Duodenal mucosa (tissue), 2 donors: ENCODE measurements around the gene PEX7.
"Not testable (repeated sequence)": the region's sequence is repeated elsewhere in the genome, so short reads cannot be mapped to it uniquely, and the experiment has no call there.

Experiments used
- H3K27ac ChIP-seq: one replicate; pipeline ENCODE4 v1.7.0; 2013; ENCODE audit warnings: low read depth, low read length
- H3K27me3 ChIP-seq, 2 donors: one replicate each; pipeline ENCODE4 v1.7.0; 2013; ENCODE audit warnings: low read length in 2 of 2, control low read depth in 1 of 2; ENCODE audit not compliant: insufficient read depth in 2 of 2, control insufficient read depth in 1 of 2
- H3K36me3 ChIP-seq, 2 donors: one replicate each; pipeline ENCODE4 v1.7.0; 2013; ENCODE audit warnings: low read length in 2 of 2, control low read depth in 1 of 2; ENCODE audit not compliant: insufficient read depth in 2 of 2, control insufficient read depth in 1 of 2
- H3K4me1 ChIP-seq, 2 donors: one replicate each; pipeline ENCODE4 v1.7.0; 2013; ENCODE audit warnings: low read length in 2 of 2, control low read depth in 1 of 2; ENCODE audit not compliant: insufficient read depth in 2 of 2, control insufficient read depth in 1 of 2
- H3K4me3 ChIP-seq, 2 donors: one replicate each; pipeline ENCODE4 v1.7.0; 2013; ENCODE audit warnings: low read length in 2 of 2, low read depth in 1 of 2
- H3K9ac ChIP-seq, 2 donors: one replicate each; pipeline ENCODE4 v1.7.0; 2013; ENCODE audit warnings: low read length in 2 of 2, low read depth in 1 of 2
- H3K9me3 ChIP-seq, 2 donors: one replicate each; pipeline ENCODE4 v1.7.0; 2013; ENCODE audit warnings: low read length in 2 of 2, control low read depth in 1 of 2; ENCODE audit not compliant: control insufficient read depth in 1 of 2

The PEX7 gene

DNA sequence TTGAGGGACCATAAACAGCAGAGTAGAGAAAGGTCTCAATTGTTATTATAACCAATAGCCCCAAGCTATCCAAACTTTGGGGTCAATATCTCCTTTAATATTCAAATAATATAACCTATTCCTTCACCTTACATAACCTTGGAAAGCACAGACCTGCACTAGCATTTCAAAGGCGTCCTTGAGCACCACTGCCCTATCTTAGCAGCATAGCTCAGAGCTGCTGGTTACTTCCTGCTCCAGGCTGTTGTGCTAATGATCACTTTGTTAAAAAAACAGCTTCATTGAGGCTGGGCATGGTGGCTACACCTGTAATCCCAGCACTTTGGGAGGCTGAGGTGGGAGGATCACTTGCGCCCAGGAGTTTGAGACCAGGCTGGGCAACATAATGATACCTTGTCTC, 110.2 kb downstream of the PEX7 start:
- H3K27ac ChIP-seq: no peak overlapping the region
- H3K4me1 ChIP-seq: no peaks in the 10 kb centered on the region
- no peak overlapping the region for H3K4me3 ChIP-seq
- H3K9me3 ChIP-seq: no peaks in the 10 kb centered on the region
- H3K27me3 ChIP-seq: no peaks in the 10 kb centered on the region
- no peaks in the 10 kb centered on the region for H3K36me3 ChIP-seq
- H3K9ac ChIP-seq: no peak overlapping the region

DNA sequence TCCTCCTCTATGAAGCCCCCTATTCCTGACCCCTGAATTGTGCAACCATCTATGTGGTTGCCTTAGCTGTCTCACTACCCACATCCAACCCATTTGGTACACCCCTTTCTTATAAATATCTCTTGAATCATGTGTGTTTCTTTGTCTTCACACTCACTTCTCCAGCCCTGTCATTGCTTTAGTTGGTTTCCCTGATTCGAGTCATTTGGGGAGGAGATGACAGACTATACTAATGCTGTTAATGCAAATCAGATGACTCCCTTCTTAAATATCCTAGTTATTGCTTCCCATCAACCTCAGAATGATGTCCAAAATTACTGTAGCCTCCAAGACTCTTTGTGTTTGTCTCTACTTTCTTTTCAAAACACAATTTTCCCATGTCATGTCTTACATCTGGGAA, 122.7 kb downstream of the PEX7 start:
- no peaks in the 10 kb centered on the region for H3K36me3 ChIP-seq
- no peaks in the 10 kb centered on the region for H3K4me1 ChIP-seq
- no peaks in the 10 kb centered on the region for H3K9me3 ChIP-seq
- H3K4me3 ChIP-seq: no peak overlapping the region
- no peak overlapping the region for H3K27ac ChIP-seq
- no peaks in the 10 kb centered on the region for H3K27me3 ChIP-seq
- no peak overlapping the region for H3K9ac ChIP-seq

DNA sequence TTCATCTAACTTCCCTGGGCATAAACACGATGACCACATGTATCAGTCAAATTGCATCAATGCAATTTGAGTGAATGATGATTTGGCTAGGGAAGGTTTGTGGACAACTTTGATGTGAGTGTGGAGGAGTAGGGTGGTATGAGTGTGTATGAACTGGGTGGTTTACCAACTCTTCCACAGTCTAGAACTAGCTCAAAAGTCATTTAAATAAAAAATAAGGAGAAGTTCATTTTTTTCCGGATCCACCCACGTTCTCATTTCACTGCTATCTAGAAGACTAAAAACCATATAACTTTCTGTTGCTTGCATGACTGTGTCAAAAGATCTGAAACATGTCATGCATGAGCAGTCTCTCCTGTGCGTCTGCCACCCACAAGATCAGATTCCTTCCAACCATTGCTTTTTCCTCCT, 123.3 kb downstream of the PEX7 start:
- Histone ChIP-seq H3K9me3 (no peaks in the 10 kb centered on the region), H3K4me3 (no peak overlapping the region), H3K36me3 (no peaks in the 10 kb centered on the region), H3K9ac (no peak overlapping the region), H3K27ac (no peak overlapping the region), H3K27me3 (no peaks in the 10 kb centered on the region), H3K4me1 (no peaks in the 10 kb centered on the region)

DNA sequence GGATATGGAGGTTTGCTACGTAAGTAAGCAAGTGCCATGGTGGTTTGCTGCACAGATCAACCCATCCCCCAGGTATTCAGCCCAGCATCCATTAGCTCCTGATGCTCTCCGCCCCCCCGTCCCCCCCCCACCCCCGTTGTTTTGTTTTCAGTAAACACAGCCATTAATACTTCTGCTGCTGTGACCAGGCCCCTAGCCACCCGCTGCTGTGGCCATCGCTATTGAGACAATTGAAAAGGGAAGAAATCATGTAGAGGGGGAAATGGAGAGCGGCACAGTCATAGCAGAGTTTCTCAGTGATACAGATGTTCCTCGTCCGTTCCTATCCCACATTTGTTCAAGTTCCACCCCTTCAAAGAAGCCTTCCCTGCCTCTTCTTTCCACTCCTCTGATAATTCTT, 124.6 kb downstream of the PEX7 start:
- H3K4me3 ChIP-seq: no peak overlapping the region
- H3K4me1 ChIP-seq: no peaks in the 10 kb centered on the region
- no peaks in the 10 kb centered on the region for H3K36me3 ChIP-seq
- H3K9me3 ChIP-seq: no peaks in the 10 kb centered on the region
- H3K27ac ChIP-seq: no peak overlapping the region
- H3K27me3 ChIP-seq: no peaks in the 10 kb centered on the region
- no peak overlapping the region for H3K9ac ChIP-seq

DNA sequence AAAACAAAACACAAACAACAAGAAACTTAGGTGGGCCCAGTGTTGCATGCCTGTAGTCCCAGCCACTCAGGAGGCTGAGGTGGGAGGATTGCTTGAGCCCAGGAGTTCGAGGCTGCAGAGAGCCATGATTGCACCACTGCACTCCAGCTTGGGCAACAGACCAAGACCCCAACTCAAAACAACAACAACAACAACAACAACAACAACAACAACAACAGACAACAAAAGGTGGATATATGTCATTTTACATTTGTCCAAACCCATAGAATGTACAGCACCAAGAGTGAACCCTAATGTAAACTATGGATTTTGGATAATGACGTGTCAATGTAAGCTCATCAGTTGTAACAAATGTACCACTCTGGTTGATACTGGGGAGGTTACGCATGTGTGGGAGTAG, 127.6 kb downstream of the PEX7 start:
- H3K36me3 ChIP-seq, H3K4me3 ChIP-seq, H3K4me1 ChIP-seq, H3K9me3 ChIP-seq, H3K9ac ChIP-seq, H3K27ac ChIP-seq, H3K27me3 ChIP-seq: not testable (repeated sequence)

DNA sequence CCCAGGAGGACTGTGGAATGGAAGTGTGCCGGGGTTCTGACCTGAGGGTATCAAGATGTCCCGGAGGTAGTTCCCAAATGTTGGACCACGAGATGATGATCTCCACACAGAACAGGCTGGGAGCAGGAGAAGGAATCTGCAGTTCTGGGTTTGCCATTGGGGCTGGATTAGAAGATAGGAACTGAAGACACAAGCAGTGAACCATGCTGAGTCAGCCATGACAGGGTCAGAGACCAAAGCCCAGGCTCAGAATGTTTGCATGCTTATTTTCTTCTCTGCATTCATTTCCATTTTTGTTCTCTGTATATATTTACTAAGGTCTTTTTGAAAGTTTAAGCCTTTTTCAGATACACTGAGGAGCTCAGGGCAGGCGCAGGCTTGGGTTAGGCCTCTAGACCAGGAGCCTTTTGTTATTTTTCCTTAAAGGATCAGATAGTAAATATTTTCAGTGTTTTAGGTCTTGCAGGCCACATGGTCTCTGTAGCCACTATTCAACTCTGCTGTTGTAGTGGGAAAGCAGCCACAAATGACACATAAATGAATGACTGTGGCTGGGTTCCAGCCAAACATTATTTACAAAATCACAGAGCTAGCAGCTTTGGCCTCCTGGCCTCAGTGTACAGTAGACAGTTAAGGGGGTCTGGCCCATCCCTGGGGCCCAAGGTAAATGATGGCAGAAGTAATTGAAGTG, 128.2 kb downstream of the PEX7 start:
- Histone ChIP-seq H3K9ac (no peak overlapping the region), H3K4me3 (no peak overlapping the region), H3K27me3 (no peaks in the 10 kb centered on the region), H3K36me3 (no peaks in the 10 kb centered on the region), H3K4me1 (no peaks in the 10 kb centered on the region), H3K9me3 (no peaks in the 10 kb centered on the region), H3K27ac (no peak overlapping the region)

DNA sequence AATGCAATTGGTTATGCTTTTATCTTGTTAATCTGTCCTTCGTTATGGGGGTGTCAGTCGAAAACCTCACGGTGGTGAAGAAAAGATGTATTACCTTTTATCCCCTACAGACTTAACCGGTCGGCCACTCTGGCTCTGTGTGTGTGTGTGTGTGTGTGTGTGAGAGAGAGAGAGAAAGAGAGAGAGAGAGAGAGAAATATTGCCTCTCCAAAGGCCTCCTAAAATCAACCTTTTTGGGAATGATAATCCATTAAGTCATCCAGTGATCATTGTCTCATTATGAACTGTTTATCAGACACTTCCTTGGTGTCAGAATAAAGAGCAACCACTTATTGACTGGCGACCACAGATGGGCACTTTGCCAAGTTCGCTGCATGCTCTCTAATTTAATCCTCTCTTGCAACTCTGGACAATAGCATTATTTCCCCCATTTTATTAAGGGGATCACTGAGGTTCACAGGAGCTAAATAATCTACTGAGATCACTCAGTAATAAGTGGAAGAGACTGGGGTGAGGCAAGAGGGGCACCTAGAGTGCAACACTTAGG, 130.4 kb downstream of the PEX7 start:
- Histone ChIP-seq H3K36me3 (no peaks in the 10 kb centered on the region), H3K4me3 (no peak overlapping the region)

DNA sequence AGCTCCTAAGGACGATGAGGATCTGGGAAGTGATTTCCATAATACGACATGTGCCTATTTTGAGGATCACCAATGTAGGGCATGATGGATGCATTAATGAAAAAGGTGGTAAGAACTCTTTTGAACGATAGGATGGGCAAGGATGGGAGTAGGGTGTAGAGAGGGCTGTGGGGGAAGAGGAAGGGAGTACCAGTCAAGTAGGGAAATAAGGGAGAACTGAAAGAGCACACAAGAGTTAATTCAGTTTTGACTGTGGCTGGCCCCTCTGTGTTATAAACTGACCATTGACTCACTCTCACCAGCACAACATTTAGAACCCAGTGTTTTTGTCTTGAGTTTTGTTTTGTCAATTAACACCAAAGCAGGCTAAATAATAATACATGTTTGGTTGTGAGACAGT, 132.7 kb downstream of the PEX7 start:
- H3K9ac ChIP-seq: no peak overlapping the region
- H3K27me3 ChIP-seq: no peaks in the 10 kb centered on the region
- no peaks in the 10 kb centered on the region for H3K36me3 ChIP-seq
- H3K27ac ChIP-seq: no peak overlapping the region
- no peak overlapping the region for H3K4me3 ChIP-seq
- H3K9me3 ChIP-seq: no peaks in the 10 kb centered on the region
- peaks cover 11 to 14% of the 10 kb centered on the region in 2 donors for H3K4me1 ChIP-seq

More for the DNA sequence above, 130.4 kb downstream of the PEX7 start:
- H3K4me1 ChIP-seq: no peaks in the 10 kb centered on the region
- no peaks in the 10 kb centered on the region for H3K27me3 ChIP-seq
- H3K27ac ChIP-seq: no peak overlapping the region
- H3K9ac ChIP-seq: no peak overlapping the region
- no peaks in the 10 kb centered on the region for H3K9me3 ChIP-seq

DNA sequence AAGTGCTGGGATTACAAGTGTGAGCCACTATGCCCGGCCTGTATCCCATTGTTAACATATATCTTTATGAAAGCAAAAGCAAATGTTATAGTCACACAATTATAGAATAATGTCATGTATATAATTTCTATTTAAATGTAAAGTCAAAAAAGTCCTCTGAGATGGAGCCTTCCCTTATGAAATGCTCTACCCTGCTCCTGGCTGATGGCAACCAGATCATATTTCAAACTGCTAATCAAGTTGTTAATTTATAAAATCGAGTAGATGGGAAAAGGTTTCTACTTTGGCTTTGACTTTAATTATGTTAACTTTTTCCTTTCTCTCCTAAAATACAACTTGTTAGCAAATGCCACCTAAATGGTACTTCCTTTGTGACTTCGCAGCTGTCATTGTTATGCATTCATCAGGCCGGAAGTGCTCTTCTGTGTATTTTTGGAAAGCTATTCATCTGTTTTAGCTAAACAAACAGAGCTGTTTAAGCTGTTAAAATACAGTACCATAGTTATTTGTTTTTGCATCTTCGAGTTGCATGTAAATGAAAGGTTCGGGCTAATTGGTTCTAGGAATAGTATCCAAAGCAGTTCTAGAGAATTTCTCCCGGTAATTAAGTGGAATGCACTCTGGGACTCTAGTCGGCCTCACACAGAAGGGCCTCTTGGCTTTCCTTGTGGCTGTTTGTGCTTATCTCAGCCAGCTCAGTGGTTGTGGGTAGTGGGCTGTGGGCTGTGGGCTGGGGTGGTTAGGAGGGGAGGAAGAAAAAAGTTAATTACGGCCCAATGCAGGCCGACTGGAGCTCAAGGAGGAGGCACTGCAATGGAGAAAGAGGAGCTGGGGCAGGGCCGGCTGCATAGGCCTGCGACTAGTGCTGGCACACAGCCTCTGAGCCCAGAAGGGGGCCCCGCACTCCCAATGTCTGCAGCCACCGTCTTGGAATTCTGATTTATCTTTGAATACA, 134.5 kb downstream of the PEX7 start:
- H3K36me3 ChIP-seq: no peaks in the 10 kb centered on the region
- H3K27ac ChIP-seq: no peak overlapping the region
- H3K9me3 ChIP-seq: no peaks in the 10 kb centered on the region
- no peaks in the 10 kb centered on the region for H3K27me3 ChIP-seq
- no peak overlapping the region for H3K4me3 ChIP-seq
- H3K9ac ChIP-seq: no peak overlapping the region
- H3K4me1 ChIP-seq: peaks cover 14 to 16% of the 10 kb centered on the region in 2 donors

DNA sequence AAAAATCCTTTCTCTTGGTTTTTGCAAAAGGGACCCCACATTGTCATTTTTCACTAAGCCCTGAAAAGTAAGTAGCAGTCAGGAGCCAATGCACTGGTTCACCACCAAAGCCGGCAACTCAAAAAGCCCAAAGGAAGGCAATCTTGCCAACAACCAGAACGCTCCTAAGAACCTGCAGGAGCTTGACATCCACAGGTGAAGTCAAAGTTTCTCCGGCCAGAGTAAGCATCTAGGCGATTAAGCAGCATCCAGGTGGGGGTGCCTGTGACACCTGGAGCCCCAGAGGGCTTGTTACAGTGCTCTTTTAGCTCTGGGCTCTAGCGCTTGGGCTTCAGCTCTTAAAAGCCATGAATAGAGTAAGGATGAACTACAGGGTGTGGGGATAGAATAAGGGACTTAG, 135.8 kb downstream of the PEX7 start:
- H3K27ac ChIP-seq: no peak overlapping the region
- no peak overlapping the region for H3K9ac ChIP-seq
- H3K4me3 ChIP-seq: no peak overlapping the region
- peaks cover 19 to 20% of the 10 kb centered on the region in 2 donors for H3K4me1 ChIP-seq
- no peaks in the 10 kb centered on the region for H3K36me3 ChIP-seq
- H3K27me3 ChIP-seq: no peaks in the 10 kb centered on the region
- H3K9me3 ChIP-seq: no peaks in the 10 kb centered on the region
